GM21576 (cell line): Measurements from ENCODE around the gene PRSS38.

Experiments used
- ATAC-seq: cut with Tn5 transposase; IDR thresholded peaks from one replicate; pipeline ENCODE4 v1.9.1; 2021; ENCODE audit warnings: mild to moderate bottlenecking, moderate library complexity; ENCODE audit not compliant: unreplicated experiment

Gene PRSS38

DNA sequence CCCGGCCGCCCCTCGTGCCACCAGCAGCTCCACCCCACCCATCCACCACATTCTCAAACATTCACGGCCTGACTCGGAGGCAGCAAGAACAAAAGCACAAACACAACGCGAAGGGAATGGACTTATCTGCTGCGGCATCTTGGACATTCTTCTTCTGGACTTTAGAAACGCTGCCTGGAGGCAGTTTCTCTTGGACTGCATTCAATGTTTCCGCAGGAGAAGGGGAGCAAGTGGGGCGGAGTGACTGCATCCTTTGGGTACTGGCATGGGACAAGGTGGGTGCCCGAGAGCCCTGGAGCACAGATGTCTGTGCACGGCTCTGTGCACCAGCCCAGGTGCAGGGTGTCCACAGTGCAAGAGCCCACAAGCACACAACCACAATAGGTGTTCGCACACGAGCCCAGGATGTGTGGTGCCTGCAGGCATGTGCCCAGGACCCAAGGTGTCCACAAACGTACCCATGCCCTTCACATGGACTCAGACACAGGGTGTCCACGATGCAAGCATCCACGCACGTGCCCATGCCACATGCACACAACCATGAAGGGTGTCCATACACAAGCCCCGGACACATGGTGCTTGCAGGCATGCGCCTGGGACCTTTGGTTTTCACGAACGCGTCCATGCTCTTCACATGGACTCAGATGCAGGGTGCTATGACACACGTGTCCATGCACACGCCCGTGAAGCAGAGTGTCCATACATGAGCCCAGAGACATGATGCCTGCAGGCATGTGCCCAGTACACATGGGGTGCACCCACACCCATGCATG lies 78.7 kb downstream of the PRSS38 start:
- no peak for ATAC-seq

DNA sequence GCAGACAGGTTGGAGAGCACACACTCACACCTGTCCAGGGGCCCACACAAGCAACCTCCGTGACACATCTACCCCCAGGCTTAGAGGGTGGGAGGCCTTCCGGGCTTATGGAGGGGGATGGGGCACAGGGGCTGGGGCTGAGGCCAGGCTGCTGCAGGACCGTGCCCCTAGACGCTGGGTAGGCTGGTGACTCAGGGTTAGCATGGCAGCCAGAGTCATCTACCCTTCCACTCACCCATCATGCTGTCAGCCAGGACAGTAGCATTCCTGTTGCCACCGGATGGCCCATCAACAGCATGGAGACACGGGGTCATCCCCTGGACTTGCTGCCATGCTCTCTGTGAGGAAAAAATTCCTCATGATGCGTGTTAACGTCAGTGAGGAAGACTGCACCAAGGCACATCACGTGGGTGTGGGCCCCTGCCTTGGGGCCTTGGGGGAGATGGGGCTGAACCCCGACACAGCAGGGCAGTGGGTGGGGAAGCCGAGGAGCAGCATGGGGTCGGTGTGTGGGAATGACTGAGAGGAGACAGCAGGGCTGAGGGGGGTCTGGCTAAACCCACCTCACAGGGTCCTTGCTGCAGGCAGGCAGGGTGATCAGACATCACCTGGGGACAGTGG lies 79.5 kb downstream of the PRSS38 start:
- no peak for ATAC-seq
